ENCODE results near the gene RHBDF2.

- no peak for TF ChIP-seq POLR2A (IDR thresholded peaks at IDR 0.05)
- TF ChIP-seq, protein P1, sequence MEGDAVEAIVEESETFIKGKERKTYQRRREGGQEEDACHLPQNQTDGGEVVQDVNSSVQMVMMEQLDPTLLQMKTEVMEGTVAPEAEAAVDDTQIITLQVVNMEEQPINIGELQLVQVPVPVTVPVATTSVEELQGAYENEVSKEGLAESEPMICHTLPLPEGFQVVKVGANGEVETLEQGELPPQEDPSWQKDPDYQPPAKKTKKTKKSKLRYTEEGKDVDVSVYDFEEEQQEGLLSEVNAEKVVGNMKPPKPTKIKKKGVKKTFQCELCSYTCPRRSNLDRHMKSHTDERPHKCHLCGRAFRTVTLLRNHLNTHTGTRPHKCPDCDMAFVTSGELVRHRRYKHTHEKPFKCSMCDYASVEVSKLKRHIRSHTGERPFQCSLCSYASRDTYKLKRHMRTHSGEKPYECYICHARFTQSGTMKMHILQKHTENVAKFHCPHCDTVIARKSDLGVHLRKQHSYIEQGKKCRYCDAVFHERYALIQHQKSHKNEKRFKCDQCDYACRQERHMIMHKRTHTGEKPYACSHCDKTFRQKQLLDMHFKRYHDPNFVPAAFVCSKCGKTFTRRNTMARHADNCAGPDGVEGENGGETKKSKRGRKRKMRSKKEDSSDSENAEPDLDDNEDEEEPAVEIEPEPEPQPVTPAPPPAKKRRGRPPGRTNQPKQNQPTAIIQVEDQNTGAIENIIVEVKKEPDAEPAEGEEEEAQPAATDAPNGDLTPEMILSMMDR (IDR thresholded peaks at IDR 0.05) = no peak
Observed at GRCh38 chr17:76502341-76503211, 1.4 kb upstream of the RHBDF2 start.
